KMS-11 (cell line): Measurements from ENCODE around the gene UGT3A1.

Source experiments
- H2AFZ ChIP-seq: fragments of 200-600 bp; sonication (generic); 2 replicates; pipeline ENCODE4 v1.6.1; 2016; ENCODE audit warnings: antibody characterized with exemption, mixed run types, low read depth
- H3K27ac ChIP-seq: fragments of 200-600 bp; sonication (generic); 2 replicates; pipeline ENCODE4 v1.6.1; 2016; ENCODE audit warnings: mild to moderate bottlenecking, mixed run types
- H3K27me3 ChIP-seq: fragments of 200-600 bp; sonication (generic); 2 replicates; pipeline ENCODE4 v1.6.1; 2017; ENCODE audit warnings: mild to moderate bottlenecking, low read depth, mixed run types, moderate library complexity; ENCODE audit not compliant: insufficient read depth
- H3K36me3 ChIP-seq: fragments of 200-600 bp; sonication (generic); 2 replicates; pipeline ENCODE4 v1.6.1; 2017; ENCODE audit warnings: mild to moderate bottlenecking, mixed run types; ENCODE audit not compliant: insufficient read depth
- H3K4me1 ChIP-seq: fragments of 200-600 bp; sonication (generic); 2 replicates; pipeline ENCODE4 v1.6.1; 2016; ENCODE audit warnings: mild to moderate bottlenecking, low read depth, mixed run types; ENCODE audit not compliant: poor library complexity, severe bottlenecking
- H3K4me2 ChIP-seq: fragments of 200-600 bp; sonication (generic); 2 replicates; pipeline ENCODE4 v1.7.0; 2016; ENCODE audit warnings: mild to moderate bottlenecking, mixed run types
- H3K4me3 ChIP-seq: fragments of 200-600 bp; sonication (generic); IDR thresholded peaks from 2 replicates; pipeline ENCODE4 v1.6.1; 2017; ENCODE audit warnings: low read depth, low read length, mixed read lengths; ENCODE audit not compliant: insufficient read depth
- H3K79me2 ChIP-seq: fragments of 200-600 bp; sonication (generic); 2 replicates; pipeline ENCODE4 v1.6.1; 2016; ENCODE audit warnings: low read depth, mixed run types; ENCODE audit not compliant: insufficient read depth
- H3K9ac ChIP-seq: fragments of 200-600 bp; sonication (generic); 2 replicates; pipeline ENCODE4 v1.6.1; 2016; ENCODE audit warnings: mild to moderate bottlenecking, mixed run types
- H4K20me1 ChIP-seq: fragments of 200-600 bp; sonication (generic); 2 replicates; pipeline ENCODE4 v1.6.1; 2016; ENCODE audit warnings: mild to moderate bottlenecking, mixed run types; ENCODE audit not compliant: insufficient read depth
- CTCF ChIP-seq: fragments of 200-600 bp; sonication (generic); conservative IDR thresholded peaks from 2 replicates; pipeline ENCODE4 v1.6.1; 2017; ENCODE audit warnings: low read depth, mild to moderate bottlenecking, antibody characterized with exemption, low read length, moderate library complexity, mixed read lengths

UGT3A1 gene

GRCh38 chr5:35904443-35905132 is 86.6 kb downstream of the UGT3A1 start:
- no peak overlapping the region for H3K4me2 ChIP-seq

GRCh38 chr5:35903631-35904203 is 87.5 kb downstream of the UGT3A1 start:
- Histone ChIP-seq H3K4me1 (peaks cover 53% of the 10 kb centered on the region), H3K79me2 (no peaks in the 10 kb centered on the region), H3K9ac (no peak overlapping the region), H3K4me3 (no peak overlapping the region), H3K27ac (no peak overlapping the region), H2AFZ (no peak overlapping the region), H3K27me3 (no peaks in the 10 kb centered on the region), H3K36me3 (no peaks in the 10 kb centered on the region), H3K4me2 (no peak overlapping the region), H4K20me1 (no peaks in the 10 kb centered on the region)
- TF ChIP-seq CTCF: no peak

More at GRCh38 chr5:35904443-35905132, 86.6 kb downstream of the UGT3A1 start:
- H4K20me1 ChIP-seq: no peaks in the 10 kb centered on the region
- no peaks in the 10 kb centered on the region for H3K27me3 ChIP-seq
- no peaks in the 10 kb centered on the region for H3K36me3 ChIP-seq
- no peaks in the 10 kb centered on the region for H3K79me2 ChIP-seq
- no peak overlapping the region for H3K9ac ChIP-seq
- no peak for TF ChIP-seq CTCF
- H2AFZ ChIP-seq: no peak overlapping the region
- H3K27ac ChIP-seq: no peak overlapping the region
- H3K4me3 ChIP-seq: no peak overlapping the region
- H3K4me1 ChIP-seq: peaks cover 53% of the 10 kb centered on the region

- Histone ChIP-seq H3K4me3 (no peak overlapping the region), H3K27me3 (no peaks in the 10 kb centered on the region), H3K27ac (no peak overlapping the region), H3K9ac (no peak overlapping the region), H3K79me2 (no peaks in the 10 kb centered on the region), H4K20me1 (no peaks in the 10 kb centered on the region), H3K4me1 (peaks cover 43% of the 10 kb centered on the region), H3K4me2 (no peak overlapping the region; the same call in 1 of the 2 replicates), H2AFZ (no peak overlapping the region), H3K36me3 (no peaks in the 10 kb centered on the region)
- TF ChIP-seq CTCF: no peak
Measured at GRCh38 chr5:35902046-35902672, 89.0 kb downstream of the UGT3A1 start.
